Neural crest cell (in vitro differentiated cells): ENCODE data around the gene LARP7. TPM values are rescaled to one million over a fixed set of nuclear protein-coding genes. Genes with fewer than 3 reads are reported as not detected.
"Not testable (repeated sequence)": the region's sequence is repeated elsewhere in the genome, so short reads cannot be mapped to it uniquely, and the experiment has no call there.

Source experiments
- DNase-seq: peaks from one replicate; pipeline ENCODE4 v3.0.0; 2021; ENCODE audit warnings: low read depth, mixed read lengths, low spot score
- H3K27ac Mint-ChIP-seq: one replicate; pipeline ENCODE4 v1.8.0; 2021; ENCODE audit warnings: mild to moderate bottlenecking, mixed read lengths; ENCODE audit not compliant: unreplicated experiment
- H3K27me3 Mint-ChIP-seq: 2 replicates; pipeline ENCODE4 v1.8.0; 2021; ENCODE audit warnings: low read depth, mild to moderate bottlenecking, mixed read lengths
- H3K36me3 Mint-ChIP-seq: 2 replicates; pipeline ENCODE4 v1.8.0; 2021; ENCODE audit warnings: low read depth, mild to moderate bottlenecking, mixed read lengths
- H3K4me1 Mint-ChIP-seq: 2 replicates; pipeline ENCODE4 v1.8.0; 2021; ENCODE audit warnings: mixed read lengths
- H3K4me3 Mint-ChIP-seq: one replicate; pipeline ENCODE4 v1.8.0; 2021; ENCODE audit warnings: mild to moderate bottlenecking, mixed read lengths
- H3K9me3 Mint-ChIP-seq: 2 replicates; pipeline ENCODE4 v1.8.0; 2021; ENCODE audit warnings: mixed read lengths
- total RNA-seq: library from RNA; stranded (reverse); gene quantifications from 2 replicates; pipeline ENCODE4 v1.2.1, GENCODE V29; 2021
- TF ChIP-seq, protein P1 (sequence below): fragments of 200-600 bp; sonication (generic); conservative IDR thresholded peaks from 2 replicates; pipeline ENCODE4 v1.5.0; 2021; ENCODE audit warnings: antibody characterized with exemption, mild to moderate bottlenecking

Gene LARP7
- total RNA-seq, 1 donor from 2014 or later = 50.0 TPM

GRCh38 chr4:112700679-112701078 is 63.7 kb downstream of the LARP7 start:
- Mint-ChIP-seq H3K4me3 (no peak overlapping the region), H3K27me3 (peaks cover 58% of the 10 kb centered on the region), H3K27ac (no peak overlapping the region), H3K9me3 (no peaks in the 10 kb centered on the region), H3K4me1 (peaks cover 9% of the 10 kb centered on the region), H3K36me3 (no peaks in the 10 kb centered on the region)
- TF ChIP-seq, protein P1, sequence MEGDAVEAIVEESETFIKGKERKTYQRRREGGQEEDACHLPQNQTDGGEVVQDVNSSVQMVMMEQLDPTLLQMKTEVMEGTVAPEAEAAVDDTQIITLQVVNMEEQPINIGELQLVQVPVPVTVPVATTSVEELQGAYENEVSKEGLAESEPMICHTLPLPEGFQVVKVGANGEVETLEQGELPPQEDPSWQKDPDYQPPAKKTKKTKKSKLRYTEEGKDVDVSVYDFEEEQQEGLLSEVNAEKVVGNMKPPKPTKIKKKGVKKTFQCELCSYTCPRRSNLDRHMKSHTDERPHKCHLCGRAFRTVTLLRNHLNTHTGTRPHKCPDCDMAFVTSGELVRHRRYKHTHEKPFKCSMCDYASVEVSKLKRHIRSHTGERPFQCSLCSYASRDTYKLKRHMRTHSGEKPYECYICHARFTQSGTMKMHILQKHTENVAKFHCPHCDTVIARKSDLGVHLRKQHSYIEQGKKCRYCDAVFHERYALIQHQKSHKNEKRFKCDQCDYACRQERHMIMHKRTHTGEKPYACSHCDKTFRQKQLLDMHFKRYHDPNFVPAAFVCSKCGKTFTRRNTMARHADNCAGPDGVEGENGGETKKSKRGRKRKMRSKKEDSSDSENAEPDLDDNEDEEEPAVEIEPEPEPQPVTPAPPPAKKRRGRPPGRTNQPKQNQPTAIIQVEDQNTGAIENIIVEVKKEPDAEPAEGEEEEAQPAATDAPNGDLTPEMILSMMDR = no peak
- no peak for DNase-seq

- H3K4me1 Mint-ChIP-seq = peaks cover 20% of the 10 kb centered on the region
- no peak for DNase-seq
- H3K27me3 Mint-ChIP-seq = peaks cover 75% of the 10 kb centered on the region
- no peaks in the 10 kb centered on the region for H3K9me3 Mint-ChIP-seq
- no peaks in the 10 kb centered on the region for H3K36me3 Mint-ChIP-seq
- TF ChIP-seq, protein P1 = no peak
- no peak overlapping the region for H3K27ac Mint-ChIP-seq
- peak overlapping the region; percentile 7 for H3K4me3 Mint-ChIP-seq
Measured at GRCh38 chr4:112702892-112703291, 65.9 kb downstream of the LARP7 start.

DNA sequence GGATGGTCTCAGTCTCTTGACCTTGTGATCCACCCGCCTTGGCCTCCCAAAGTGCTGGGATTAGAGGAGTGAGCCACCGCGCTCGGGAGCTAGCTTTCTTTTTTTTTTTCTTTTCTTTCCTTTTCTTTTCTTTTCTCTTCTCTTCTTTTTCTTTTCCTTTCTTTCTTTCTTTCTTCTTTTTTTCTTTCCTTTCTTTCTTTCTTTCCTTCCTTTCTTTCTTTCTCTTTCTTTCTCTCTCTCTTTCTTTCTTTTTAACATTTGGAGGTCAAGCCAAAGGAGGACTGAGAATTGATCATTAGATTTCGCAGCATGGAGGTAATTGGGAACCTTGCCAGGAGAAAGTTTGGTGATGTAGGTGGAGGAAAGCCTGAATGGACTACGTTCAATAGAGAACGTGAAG is 67.4 kb downstream of the LARP7 start:
- Mint-ChIP-seq H3K27me3 (peaks cover 80% of the 10 kb centered on the region), H3K27ac (no peak overlapping the region), H3K4me1 (peaks cover 20% of the 10 kb centered on the region), H3K4me3 (peak overlapping the region; percentile 91), H3K9me3 (no peaks in the 10 kb centered on the region), H3K36me3 (no peaks in the 10 kb centered on the region)
- TF ChIP-seq, protein P1 = no peak
- DNase-seq = no peak

DNA sequence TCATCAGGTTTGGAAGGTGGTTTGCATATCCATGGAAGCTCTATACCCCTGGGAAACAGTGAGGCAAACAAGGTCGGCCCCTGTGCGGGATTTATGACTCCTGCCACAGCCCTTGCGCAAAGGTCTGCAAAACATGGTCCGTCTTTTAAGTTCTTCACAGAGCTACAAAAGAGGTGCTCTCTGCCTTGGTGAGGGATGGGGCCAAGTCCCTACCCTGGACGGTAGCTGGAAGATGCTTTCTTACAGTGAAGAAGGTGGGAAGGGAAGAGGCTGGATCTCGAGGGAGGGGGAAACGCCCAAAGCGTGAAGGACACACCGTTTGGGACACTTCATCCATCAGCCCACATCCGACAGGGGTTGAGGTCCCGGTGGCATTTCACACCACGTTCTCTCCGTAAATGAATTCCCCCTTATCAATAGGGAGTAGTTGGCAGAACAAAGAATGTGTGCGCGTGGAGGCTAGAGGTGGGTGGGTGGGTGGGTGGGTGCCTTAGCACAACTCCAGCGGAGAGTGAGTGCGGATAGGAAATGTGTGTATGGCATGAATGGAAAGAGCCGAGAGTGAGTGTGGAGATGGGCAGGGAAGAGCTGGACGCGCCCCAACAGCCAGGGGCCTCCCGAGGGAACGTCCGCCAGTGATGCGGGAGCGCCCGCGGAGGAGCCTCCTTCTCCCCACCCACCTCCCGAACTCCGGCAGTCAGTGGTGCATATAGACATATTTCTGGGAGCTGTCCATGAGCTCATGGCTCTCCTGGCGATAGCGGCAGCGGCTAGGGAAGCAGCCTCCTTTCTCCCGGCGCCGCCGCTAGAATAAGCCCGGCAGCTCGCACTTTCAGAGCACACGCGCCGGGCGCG is 68.3 kb downstream of the LARP7 start:
- Mint-ChIP-seq H3K4me3 (peak overlapping the region; percentile 91), H3K4me1 (peaks cover 20% of the 10 kb centered on the region), H3K36me3 (no peaks in the 10 kb centered on the region), H3K27ac (no peak overlapping the region), H3K9me3 (no peaks in the 10 kb centered on the region), H3K27me3 (peaks cover 82% of the 10 kb centered on the region)
- DNase-seq = peak; percentile 25
- TF ChIP-seq, protein P1 = no peak

GRCh38 chr4:112705891-112706839 is 69.2 kb downstream of the LARP7 start:
- H3K36me3 Mint-ChIP-seq, H3K9me3 Mint-ChIP-seq: not testable (repeated sequence)
- peak overlapping the region; percentile 96 for H3K4me3 Mint-ChIP-seq
- H3K27me3 Mint-ChIP-seq = peaks cover 74% of the 10 kb centered on the region
- DNase-seq = peak; percentile 1
- peak overlapping the region; percentile 88 for H3K27ac Mint-ChIP-seq
- H3K4me1 Mint-ChIP-seq = peaks cover 20% of the 10 kb centered on the region
